C4-2B (cell line): ENCODE measurements around the gene RAB5B.
A peak's percentile ranks its signal among the peaks of the same experiment; 100 is the strongest.

Experiments used
- H3K27ac ChIP-seq: fragments of 450-650 bp; 2 replicates; pipeline ENCODE4 v1.5.1; 2017
- CTCF ChIP-seq: fragments of 450-650 bp; conservative IDR thresholded peaks from 2 replicates; pipeline ENCODE4 v1.5.1; 2017; ENCODE audit warnings: mild to moderate bottlenecking
- ZFX ChIP-seq: fragments of 450-650 bp; IDR thresholded peaks from 2 replicates; pipeline ENCODE4 v1.6.1; 2017

Gene RAB5B

GRCh38 chr12:55973599-55974307, at the start of gene RAB5B:
TSS of gene RAB5B (plus strand) at chr12:55974078. CDS start at chr12:55986961, 12,883 bp downstream.
- H3K27ac ChIP-seq, result peak within 1 kb of the TSS; percentile 94
- no peak; the same call in 1 of the 2 replicates for TF ChIP-seq ZFX
- no peak for TF ChIP-seq CTCF

- H3K27ac ChIP-seq, result no peak overlapping the region
- TF ChIP-seq CTCF (no peak), ZFX (no peak)
Observed at GRCh38 chr12:55925371-55925770, 48.5 kb upstream of the RAB5B start.

- no peak for TF ChIP-seq ZFX
- TF ChIP-seq CTCF, result no peak
- H3K27ac ChIP-seq, result peak overlapping the region; percentile 99
Observed at GRCh38 chr12:55925870-55926737, 47.8 kb upstream of the RAB5B start.

GRCh38 chr12:55926738-55927587, 46.9 kb upstream of the RAB5B start:
- peak overlapping the region; percentile 99 for H3K27ac ChIP-seq
- TF ChIP-seq CTCF (peak; percentile 89), ZFX (no peak)

GRCh38 chr12:55927588-55928502, 46.0 kb upstream of the RAB5B start, which contains the start of gene PYM1:
TSS of gene PYM1 (minus strand) at chr12:55927894. CDS start at chr12:55927761, 133 bp downstream.
- TF ChIP-seq ZFX (peak; percentile 78), CTCF (no peak)
- H3K27ac ChIP-seq, result peak within 1 kb of the TSS; percentile 99

GRCh38 chr12:55929306-55929791, 44.5 kb upstream of the RAB5B start:
- H3K27ac ChIP-seq, result peak overlapping the region; percentile 99
- no peak for TF ChIP-seq ZFX
- no peak for TF ChIP-seq CTCF
